AG09309 (cell line): ENCODE results near the gene MORN4.

Experiments used
- DNase-seq: peaks from one replicate; pipeline ENCODE4 v3.0.0-alpha.2; 2010; ENCODE audit warnings: low read depth
- H3K4me3 ChIP-seq: 2 replicates; pipeline ENCODE4 v1.5.1; 2011; ENCODE audit warnings: mild to moderate bottlenecking, low read depth, low read length, moderate library complexity; ENCODE audit not compliant: control insufficient read depth
- CTCF ChIP-seq: IDR thresholded peaks from 2 replicates; pipeline ENCODE4 v1.5.1; 2011; ENCODE audit warnings: mild to moderate bottlenecking, low read depth, low read length, inconsistent platforms; ENCODE audit not compliant: insufficient read depth, control insufficient read depth; ENCODE audit errors: missing control alignments

The MORN4 gene

GRCh38 chr10:97669571-97669970 is 36.3 kb upstream of the MORN4 start:
- DNase-seq, result no peak
- H3K4me3 ChIP-seq, result no peak overlapping the region
- no peak for TF ChIP-seq CTCF

GRCh38 chr10:97667463-97667862 is 34.2 kb upstream of the MORN4 start:
- DNase-seq, result no peak
- no peak overlapping the region for H3K4me3 ChIP-seq
- no peak for TF ChIP-seq CTCF

- no peak for TF ChIP-seq CTCF
- DNase-seq, result no peak
- no peak overlapping the region for H3K4me3 ChIP-seq
Measured at GRCh38 chr10:97666992-97667391, 33.7 kb upstream of the MORN4 start.

GRCh38 chr10:97664282-97664850 is 31.1 kb upstream of the MORN4 start:
- no peak for DNase-seq
- no peak overlapping the region for H3K4me3 ChIP-seq
- TF ChIP-seq CTCF, result no peak

- no peak overlapping the region for H3K4me3 ChIP-seq
- TF ChIP-seq CTCF, result no peak
- DNase-seq, result peak; percentile 46
Measured at GRCh38 chr10:97659589-97659988, 26.3 kb upstream of the MORN4 start.

- TF ChIP-seq CTCF, result no peak
- no peak for DNase-seq
- H3K4me3 ChIP-seq, result no peak overlapping the region
Measured at GRCh38 chr10:97656777-97657176, 23.5 kb upstream of the MORN4 start.

GRCh38 chr10:97651773-97652172 is 18.5 kb upstream of the MORN4 start:
- no peak overlapping the region for H3K4me3 ChIP-seq
- no peak for DNase-seq
- TF ChIP-seq CTCF, result no peak
